H1 (cell line): ENCODE data around the gene TASP1. TPM values are rescaled to one million over a fixed set of nuclear protein-coding genes. Genes with fewer than 3 reads are reported as not detected.
A peak's percentile ranks its signal among the peaks of the same experiment; 100 is the strongest.

ENCODE experiments used
- CTCF ChIA-PET: fragments of 300-600 bp; sonication (Branson Sonifier 250); formaldehyde crosslinking; loops from one replicate; lab custom pipeline; 2021; ENCODE audit not compliant: partially characterized antibody; lab: Charles Lee
- POLR2A ChIA-PET: fragments of 300-600 bp; sonication (Branson Sonifier 250); formaldehyde crosslinking; loops from one replicate; lab custom pipeline; 2021; ENCODE audit warnings: inconsistent platforms; ENCODE audit not compliant: partially characterized antibody; lab: Charles Lee
- DNase-seq, 2 experiments: peaks; one replicate each; pipeline versions ENCODE4 v3.0.0 to v3.0.0-alpha.2; 2010 to 2022; ENCODE audit warnings: low spot score in 2 of 2, low read depth in 1 of 2, mixed read lengths in 1 of 2
- FAIRE-seq: peaks from 2 replicates; lab custom pipeline; 2011; peaks lifted over from hg19 to GRCh38; lab: Jason Lieb, UNC
- H2AFZ ChIP-seq: 2 replicates; pipeline ENCODE4 v1.8.1; 2012; ENCODE audit warnings: low read length, inconsistent platforms
- H2AK5ac ChIP-seq: 2 replicates; pipeline ENCODE4 v1.6.1; 2013; ENCODE audit warnings: low read depth, low read length
- H2BK120ac ChIP-seq: replicated peaks from 2 replicates; pipeline ENCODE3; 2013; ENCODE audit warnings: low read depth, low read length, inconsistent platforms
- H2BK12ac ChIP-seq: 2 replicates; pipeline ENCODE4 v1.6.1; 2013; ENCODE audit warnings: low read depth, low read length
- H2BK15ac ChIP-seq: 2 replicates; pipeline ENCODE4 v1.6.1; 2013; ENCODE audit warnings: low read length
- H2BK20ac ChIP-seq: 2 replicates; pipeline ENCODE4 v1.6.1; 2013; ENCODE audit warnings: low read length
- H2BK5ac ChIP-seq: 2 replicates; pipeline ENCODE4 v1.6.1; 2013; ENCODE audit warnings: low read depth, low read length
- H3K14ac ChIP-seq: 2 replicates; pipeline ENCODE4 v1.6.1; 2013; ENCODE audit warnings: inconsistent platforms; ENCODE audit not compliant: insufficient read length
- H3K18ac ChIP-seq: 2 replicates; pipeline ENCODE4 v1.6.1; 2013; ENCODE audit warnings: low read length; ENCODE audit errors: extremely low read depth
- H3K23ac ChIP-seq: 2 replicates; pipeline ENCODE4 v1.6.1; 2013; ENCODE audit warnings: inconsistent platforms; ENCODE audit not compliant: insufficient read length
- H3K23me2 ChIP-seq: 2 replicates; pipeline ENCODE4 v1.6.1; 2013; ENCODE audit warnings: low read depth, low read length
- H3K27ac ChIP-seq: 2 replicates; pipeline ENCODE4 v1.6.1; 2011; ENCODE audit warnings: low read depth, low read length, inconsistent platforms
- H3K27me3 ChIP-seq, 4 experiments: replicated peaks in 1 of 4; 1 replicate in 1 of 4; 2 replicates in 3 of 4; pipeline versions ENCODE4 v1.6.1 to v1.8.1; 2011 to 2013; ENCODE audit warnings: low read length in 3 of 4, mild to moderate bottlenecking in 3 of 4, inconsistent platforms in 2 of 4, mixed read lengths in 2 of 4, moderate library complexity in 1 of 4; ENCODE audit not compliant: control insufficient read depth in 3 of 4, insufficient read depth in 3 of 4; ENCODE audit errors: extremely low read depth in 1 of 4
- H3K36me3 ChIP-seq, 4 experiments: 2 replicates each; pipeline versions ENCODE4 v1.6.1 to v1.8.1; 2011 to 2013; ENCODE audit warnings: mild to moderate bottlenecking in 4 of 4, low read length in 3 of 4, moderate library complexity in 2 of 4, control low read depth in 1 of 4, inconsistent platforms in 1 of 4; ENCODE audit not compliant: insufficient read depth in 4 of 4, control insufficient read depth in 2 of 4
- H3K4ac ChIP-seq: replicated peaks from 2 replicates; pipeline ENCODE3; 2013; ENCODE audit warnings: low read length, low read depth, mixed read lengths, inconsistent platforms; ENCODE audit not compliant: insufficient read length
- H3K4me1 ChIP-seq, 4 experiments: replicated peaks in 1 of 4; 1 replicate in 1 of 4; 2 replicates in 3 of 4; pipeline versions ENCODE4 v1.6.1 to v1.8.1; 2011 to 2013; ENCODE audit warnings: low read length in 3 of 4, inconsistent platforms in 2 of 4, mixed read lengths in 1 of 4; ENCODE audit not compliant: insufficient read depth in 4 of 4, control insufficient read depth in 3 of 4
- H3K4me2 ChIP-seq, 2 experiments: 2 replicates each; pipeline versions ENCODE4 v1.6.1 to v1.8.1; 2011 to 2013; ENCODE audit warnings: low read depth in 2 of 2, low read length in 2 of 2, control low read depth in 1 of 2, inconsistent platforms in 1 of 2, mild to moderate bottlenecking in 1 of 2; ENCODE audit not compliant: insufficient read depth in 1 of 2
- H3K4me3 ChIP-seq, 4 experiments: fragments of 200-600, 300-600 bp in 1 of 4; sonication (generic), shearing (Covaris generic), sonication (Bioruptor Twin) in 1 of 4; 2 replicates each; pipeline versions ENCODE4 v1.5.1 to v1.8.1; 2011 to 2016; ENCODE audit warnings: low read length in 4 of 4, low read depth in 3 of 4, control low read depth in 2 of 4, inconsistent platforms in 2 of 4, mild to moderate bottlenecking in 2 of 4, mixed read lengths in 1 of 4, moderate library complexity in 1 of 4; ENCODE audit not compliant: insufficient read depth in 2 of 4; ENCODE audit errors: extremely low read depth in 1 of 4
- H3K56ac ChIP-seq: replicated peaks from 2 replicates; pipeline ENCODE3; 2013; ENCODE audit warnings: low read depth, mild to moderate bottlenecking, mixed read lengths, low read length, inconsistent platforms; ENCODE audit not compliant: insufficient read length
- H3K79me1 ChIP-seq: 2 replicates; pipeline ENCODE4 v1.6.1; 2013; ENCODE audit warnings: low read depth, low read length, control low read depth
- H3K79me2 ChIP-seq, 2 experiments: 2 replicates each; pipeline versions ENCODE4 v1.6.1 to v1.8.1; 2012 to 2013; ENCODE audit warnings: low read length in 2 of 2, mild to moderate bottlenecking in 2 of 2, inconsistent platforms in 1 of 2; ENCODE audit not compliant: insufficient read depth in 2 of 2, control insufficient read depth in 1 of 2
- H3K9ac ChIP-seq, 4 experiments: replicated peaks in 1 of 4; 1 replicate in 1 of 4; 2 replicates in 3 of 4; pipeline versions ENCODE4 v1.6.1 to v1.8.1; 2011 to 2013; ENCODE audit warnings: low read depth in 3 of 4, low read length in 3 of 4, control low read depth in 2 of 4, mild to moderate bottlenecking in 2 of 4, moderate library complexity in 2 of 4, inconsistent platforms in 1 of 4; ENCODE audit errors: extremely low read depth in 1 of 4
- H3K9me3 ChIP-seq, 2 experiments: 2 replicates each; pipeline versions ENCODE4 v1.6.1 to v1.8.1; 2012 to 2013; ENCODE audit warnings: mild to moderate bottlenecking in 2 of 2, moderate library complexity in 2 of 2, control low read depth in 1 of 2, inconsistent platforms in 1 of 2, low read depth in 1 of 2, low read length in 1 of 2, mixed read lengths in 1 of 2; ENCODE audit not compliant: insufficient read depth in 2 of 2
- H4K20me1 ChIP-seq, 2 experiments: replicated peaks in 1 of 2; 2 replicates each; pipeline versions ENCODE3 to v1.8.1; 2011 to 2013; ENCODE audit warnings: inconsistent platforms in 2 of 2, low read length in 2 of 2, mild to moderate bottlenecking in 1 of 2; ENCODE audit not compliant: insufficient read depth in 2 of 2, control insufficient read depth in 1 of 2
- H4K5ac ChIP-seq: 2 replicates; pipeline ENCODE4 v1.6.1; 2013; ENCODE audit warnings: low read length, low read depth, mixed read lengths, inconsistent platforms; ENCODE audit not compliant: insufficient read length
- H4K8ac ChIP-seq: 2 replicates; pipeline ENCODE4 v1.8.0; 2013; ENCODE audit warnings: mild to moderate bottlenecking, moderate library complexity, low read length, inconsistent platforms; ENCODE audit not compliant: insufficient read depth; ENCODE audit errors: extremely low read depth
- H4K91ac ChIP-seq: replicated peaks from 2 replicates; pipeline ENCODE3; 2013; ENCODE audit warnings: low read length, mixed read lengths, inconsistent platforms; ENCODE audit not compliant: insufficient read length
- BCL11A ChIP-seq, 2 experiments: IDR thresholded peaks; one replicate each; pipeline ENCODE4 v1.6.1; 2011; ENCODE audit warnings: low read depth in 2 of 2, low read length in 2 of 2, mild to moderate bottlenecking in 2 of 2
- CHD2 ChIP-seq: IDR thresholded peaks from 2 replicates; pipeline ENCODE4 v1.6.1; 2012; ENCODE audit warnings: low read length, improper control_type of control experiment
- FOSL1 ChIP-seq: IDR thresholded peaks from 2 replicates; pipeline ENCODE4 v1.6.1; 2011; ENCODE audit warnings: mild to moderate bottlenecking, low read depth, low read length, moderate library complexity; ENCODE audit not compliant: insufficient read depth
- GTF2F1 ChIP-seq: IDR thresholded peaks from 2 replicates; pipeline ENCODE4 v1.6.1; 2012; ENCODE audit warnings: low read depth, low read length, improper control_type of control experiment, borderline replicate concordance
- KDM1A ChIP-seq: fragments of 200-600, 300-600 bp; sonication (generic); IDR thresholded peaks from 2 replicates; pipeline ENCODE4 v1.7.1; 2016; ENCODE audit warnings: mild to moderate bottlenecking, low read length, borderline replicate concordance
- KDM4A ChIP-seq: IDR thresholded peaks from one replicate; pipeline ENCODE4 v1.7.1; 2012; ENCODE audit warnings: low read depth, mild to moderate bottlenecking, moderate library complexity, low read length, inconsistent platforms; ENCODE audit not compliant: severe bottlenecking
- MAFK ChIP-seq: IDR thresholded peaks from 2 replicates; pipeline ENCODE4 v1.6.1; 2012; ENCODE audit warnings: low read depth, mild to moderate bottlenecking, improper control_type of control experiment, low read length
- NANOG ChIP-seq: IDR thresholded peaks from 2 replicates; pipeline ENCODE4 v1.6.1; 2011; ENCODE audit warnings: low read length, low read depth, mild to moderate bottlenecking, inconsistent platforms; ENCODE audit not compliant: insufficient read depth, poor library complexity, severe bottlenecking
- SAP30 ChIP-seq: fragments of 300-600 bp; sonication (generic); IDR thresholded peaks from 2 replicates; pipeline ENCODE4 v1.7.1; 2012; ENCODE audit warnings: low read length, moderate library complexity, mild to moderate bottlenecking, inconsistent platforms; ENCODE audit not compliant: insufficient read depth, insufficient replicate concordance
- SP2 ChIP-seq: IDR thresholded peaks from 2 replicates; pipeline ENCODE4 v1.6.1; 2012; ENCODE audit warnings: mild to moderate bottlenecking, low read length, inconsistent platforms
- TEAD4 ChIP-seq: IDR thresholded peaks from 2 replicates; pipeline ENCODE4 v1.6.1; 2012; ENCODE audit warnings: low read depth, low read length, inconsistent platforms, mixed read lengths
- WGBS, 2 experiments: shearing (Covaris generic) in 1 of 2; methylation state at CpG; one replicate each; pipeline versions ENCODE4 v1.1.6 to v1.1.7; 2013 to 2015; ENCODE audit warnings: low lambda C conversion rate in 2 of 2, mixed read lengths in 2 of 2, inconsistent platforms in 1 of 2, low coverage in 1 of 2, missing lambda C conversion rate in 1 of 2; ENCODE audit not compliant: insufficient replicate concordance in 2 of 2, insufficient coverage in 1 of 2, insufficient read length in 1 of 2; ENCODE audit errors: extremely low coverage in 1 of 2, missing lambda C conversion rate in 1 of 2; 5-methylcytosine and 5-hydroxymethylcytosine counted together
- polyA plus RNA-seq, 7 experiments: library from polyadenylated mRNA; depleted of rRNA in 3 of 7; stranded (reverse) in 5 of 7; unstranded in 2 of 7; fragments of >200 nt in 5 of 7; fragments of 200-250 nt in 2 of 7; gene quantifications; 1 replicate in 5 of 7; 2 replicates in 1 of 7; 4 replicates in 1 of 7; pipeline versions ENCODE4 v1.2.1 to v1.2.3, GENCODE V29; 2011 to 2013; ENCODE audit warnings: missing spikeins in 2 of 7, mixed read lengths in 2 of 7
- total RNA-seq: library from RNA; stranded (reverse); fragmentation: NEBNext Ultra II Directional; extraction: Animal tissue kit (Norgen Biotek cat#: 25700); gene quantifications from 2 replicates; pipeline ENCODE4 v1.2.1, GENCODE V29; 2021
- TF ChIP-seq, protein P1 (sequence below): IDR thresholded peaks from 2 replicates; pipeline ENCODE4 v1.6.1; 2011; ENCODE audit warnings: low read depth, mild to moderate bottlenecking, low read length; ENCODE audit not compliant: insufficient read depth

Gene TASP1
- total and polyA plus RNA-seq, 2 of the 8 experiments (the other 6 are each of a cell fraction or from before 2014, with no cell fraction given), result 4.5 to 10.9 TPM

DNA sequence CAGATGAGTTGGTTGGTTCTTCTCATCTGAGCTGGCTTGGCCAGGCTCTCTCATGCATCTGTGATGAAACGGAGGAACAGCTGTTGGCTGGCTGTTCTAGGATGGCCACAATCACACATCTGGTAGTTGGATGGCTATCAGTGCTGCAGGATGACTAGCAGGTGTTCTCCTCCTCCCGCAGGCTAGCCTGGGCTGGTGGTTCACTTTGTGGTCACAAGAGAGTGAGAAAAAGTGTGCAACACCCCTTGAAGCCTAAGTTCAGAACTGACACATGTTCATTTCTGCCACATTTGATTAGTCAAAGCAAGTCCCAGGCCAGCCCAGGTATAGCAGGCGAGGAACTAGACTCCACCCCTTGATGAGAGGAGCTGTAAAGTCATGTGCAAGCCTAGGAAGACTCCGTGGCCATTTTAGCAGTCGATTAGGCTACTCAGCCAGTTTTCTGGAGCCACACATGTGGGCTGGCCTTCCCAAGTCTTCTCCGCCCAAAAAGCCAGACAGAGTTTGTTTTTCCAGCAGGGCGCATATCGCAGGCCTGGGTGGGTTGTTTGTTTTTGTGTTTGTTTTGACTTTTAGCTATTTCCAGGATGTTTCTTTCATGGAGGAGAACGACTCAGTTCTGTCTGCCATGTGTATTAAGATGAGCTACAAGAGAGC, 296.9 kb downstream of the TASP1 start:
- no peak overlapping the region for H3K23ac ChIP-seq
- no peak overlapping the region for H4K5ac ChIP-seq
- no peak for DNase-seq
- no peak overlapping the region for H3K4ac ChIP-seq
- WGBS, 2 experiments, result 93% methylated on average over 9 of the region's 9 CpGs; no CpG with 5 or more reads in 1 of the 2 experiments
- no peaks in the 10 kb centered on the region for H3K79me1 ChIP-seq
- no peaks in the 10 kb centered on the region for H3K9me3 ChIP-seq
- H3K27ac ChIP-seq, result no peak overlapping the region
- POLR2A ChIA-PET, result interaction anchor here (0.6 to 1.0 kb wide), 2 partner anchors 21 to 1429 kb away, joined by 3 read pairs; no protein-coding TSS in a partner anchor
- CTCF ChIA-PET, result interaction anchor here (1.0 to 2.4 kb wide), 3 partner anchors 18 to 205 kb away, joined by 4 to 10 read pairs (median 8); no protein-coding TSS in a partner anchor
- H2BK20ac ChIP-seq, result no peak overlapping the region; the same call in 1 of the 2 replicates
- peak overlapping the region; percentile 45; the same call in 1 of the 2 replicates for H2BK12ac ChIP-seq
- H3K23me2 ChIP-seq, result no peaks in the 10 kb centered on the region
- H4K91ac ChIP-seq, result no peak overlapping the region
- H2AFZ ChIP-seq, result no peak overlapping the region
- H3K4me3 ChIP-seq, result no peak overlapping the region
- H4K20me1 ChIP-seq, result no peaks in the 10 kb centered on the region
- H3K56ac ChIP-seq, result no peak overlapping the region
- H3K4me1 ChIP-seq, result no peaks in the 10 kb centered on the region; a peak in 2 of 7 replicates
- H3K18ac ChIP-seq, result no peak overlapping the region
- H3K27me3 ChIP-seq, result no peaks in the 10 kb centered on the region
- FAIRE-seq, result no peak
- no peaks in the 10 kb centered on the region for H3K79me2 ChIP-seq
- no peak overlapping the region; the same call in 1 of the 2 replicates for H4K8ac ChIP-seq
- no peak overlapping the region for H2AK5ac ChIP-seq
- H2BK5ac ChIP-seq, result no peak overlapping the region; the same call in 1 of the 2 replicates
- no peak overlapping the region for H2BK120ac ChIP-seq
- no peak overlapping the region for H3K4me2 ChIP-seq
- no peak overlapping the region for H2BK15ac ChIP-seq
- no peak overlapping the region for H3K14ac ChIP-seq
- no peak overlapping the region for H3K9ac ChIP-seq
- no peaks in the 10 kb centered on the region for H3K36me3 ChIP-seq
- no peak for TF ChIP-seq FOSL1
- no peak for TF ChIP-seq SP2
- no peak for TF ChIP-seq TEAD4
- TF ChIP-seq, protein P1, sequence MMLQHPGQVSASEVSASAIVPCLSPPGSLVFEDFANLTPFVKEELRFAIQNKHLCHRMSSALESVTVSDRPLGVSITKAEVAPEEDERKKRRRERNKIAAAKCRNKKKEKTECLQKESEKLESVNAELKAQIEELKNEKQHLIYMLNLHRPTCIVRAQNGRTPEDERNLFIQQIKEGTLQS, result no peak
- no peak for TF ChIP-seq BCL11A (IDR thresholded peaks at IDR 0.05; ENCODE audit: low read depth in 2 of 2, low read length in 2 of 2)
- TF ChIP-seq NANOG, result no peak
- TF ChIP-seq MAFK, result no peak
- no peak for TF ChIP-seq SAP30
- TF ChIP-seq GTF2F1, result no peak
- no peak for TF ChIP-seq CHD2
- no peak for TF ChIP-seq KDM4A
- TF ChIP-seq KDM1A, result no peak
